SH-SY5Y (cell line): ENCODE data around the gene UACA.

ENCODE experiments used
- GATA2 ChIP-seq: IDR thresholded peaks from 2 replicates; pipeline ENCODE4 v1.6.1; 2011; ENCODE audit warnings: mild to moderate bottlenecking, low read depth, low read length
- GATA3 ChIP-seq: IDR thresholded peaks from 2 replicates; pipeline ENCODE4 v1.6.1; 2011; ENCODE audit warnings: low read depth, mild to moderate bottlenecking, low read length, moderate library complexity

UACA gene

DNA sequence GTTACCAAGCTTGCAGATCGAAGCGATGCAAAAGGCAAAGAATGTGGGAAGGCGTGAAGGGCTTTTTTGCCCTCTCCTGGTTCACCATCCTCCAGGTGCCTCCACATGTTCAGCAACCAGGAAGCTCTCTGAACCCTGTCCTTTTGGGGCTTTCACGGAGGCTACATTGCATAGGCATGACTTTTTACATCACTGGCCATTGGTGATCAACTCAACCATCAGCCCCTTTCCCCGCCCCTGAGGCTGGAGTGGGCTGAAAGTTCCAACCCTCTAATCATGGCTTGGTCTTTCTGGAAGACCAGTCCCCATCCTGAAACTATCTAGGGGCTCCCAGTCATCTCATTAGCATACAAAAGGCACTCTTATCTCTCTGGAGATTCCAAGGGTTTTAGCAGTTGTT lies 52.6 kb downstream of the UACA start:
- TF ChIP-seq GATA2: no peak

DNA sequence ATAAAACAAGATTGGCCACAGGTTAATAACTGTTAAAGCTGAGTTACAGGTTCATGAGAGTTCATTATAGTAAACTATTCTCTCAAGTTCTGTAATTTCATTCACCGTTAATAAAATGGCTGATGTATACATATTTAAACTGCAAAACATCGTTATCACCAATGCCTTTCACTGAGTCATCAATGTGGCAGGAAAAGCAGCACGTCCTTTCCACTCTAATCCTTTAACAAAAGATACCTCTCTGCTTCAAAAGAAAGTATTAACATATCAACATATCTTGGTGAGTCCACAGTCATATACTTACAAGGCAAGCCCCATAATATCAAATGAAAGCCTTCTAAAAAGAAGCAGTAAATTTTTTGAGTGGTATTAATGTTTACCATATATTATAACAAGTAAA lies 54.5 kb downstream of the UACA start:
- no peak for TF ChIP-seq GATA3
- no peak for TF ChIP-seq GATA2

DNA sequence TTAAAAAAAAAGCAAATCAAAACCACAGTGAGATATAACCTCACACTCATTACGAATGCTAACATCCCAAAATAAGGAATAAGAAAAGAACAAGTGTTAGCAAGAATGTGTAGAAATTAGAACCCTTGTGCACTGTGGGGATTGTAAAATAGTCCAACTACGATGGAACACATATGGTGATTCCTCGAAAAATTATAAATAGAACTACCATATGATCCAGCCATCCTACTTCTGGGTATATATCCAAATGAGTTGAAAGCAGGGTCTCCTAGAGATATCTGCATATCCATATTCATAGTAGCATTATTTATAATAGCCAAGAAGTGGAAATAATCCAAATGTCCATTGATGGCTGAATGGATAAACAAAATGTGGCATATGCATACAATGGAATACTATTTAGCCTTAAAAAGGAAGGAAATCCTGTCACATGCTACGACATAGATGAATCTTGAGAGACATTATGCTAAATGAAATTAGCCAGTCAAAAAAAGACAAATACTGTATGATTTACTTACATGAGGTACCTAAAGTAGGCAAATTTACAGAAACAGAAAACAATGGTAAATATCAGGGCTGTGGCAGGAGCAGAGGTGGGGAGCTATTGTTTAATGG lies 55.6 kb downstream of the UACA start:
- TF ChIP-seq GATA3: no peak
- TF ChIP-seq GATA2: no peak

- no peak for TF ChIP-seq GATA2
- no peak for TF ChIP-seq GATA3
Measured at GRCh38 chr15:70704731-70705130, 58.6 kb downstream of the UACA start.

GRCh38 chr15:70704166-70704565 lies 59.2 kb downstream of the UACA start:
- TF ChIP-seq GATA3 (no peak), GATA2 (no peak)

- TF ChIP-seq GATA2 (no peak), GATA3 (no peak)
Measured at GRCh38 chr15:70703096-70703878, 60.1 kb downstream of the UACA start.

- TF ChIP-seq GATA3 (no peak), GATA2 (no peak)
Measured at GRCh38 chr15:70702584-70702983, 60.8 kb downstream of the UACA start.

GRCh38 chr15:70701891-70702568 lies 61.3 kb downstream of the UACA start:
- TF ChIP-seq GATA3 (no peak), GATA2 (no peak)

DNA sequence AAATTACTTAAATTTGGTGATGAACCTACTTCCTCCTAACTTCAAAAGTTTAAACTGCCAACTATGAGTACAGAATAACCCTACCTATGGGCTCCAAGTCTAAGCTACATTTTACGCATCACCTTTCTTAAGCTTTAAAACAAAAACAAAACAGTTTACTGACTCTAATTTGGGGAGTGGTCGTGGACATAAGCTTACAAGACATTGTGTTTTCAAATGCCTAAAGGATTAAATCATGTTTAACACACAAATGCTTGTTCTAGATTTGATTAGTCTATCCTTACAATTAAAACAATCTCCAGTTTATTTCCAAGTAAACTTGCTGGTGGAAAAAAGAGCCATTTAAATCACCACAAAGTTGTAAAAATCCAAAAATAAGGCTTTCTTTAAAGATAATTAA lies 62.2 kb downstream of the UACA start:
- no peak for TF ChIP-seq GATA3
- TF ChIP-seq GATA2: no peak

GRCh38 chr15:70699890-70700289 lies 63.5 kb downstream of the UACA start:
- TF ChIP-seq GATA3: no peak
- no peak for TF ChIP-seq GATA2

DNA sequence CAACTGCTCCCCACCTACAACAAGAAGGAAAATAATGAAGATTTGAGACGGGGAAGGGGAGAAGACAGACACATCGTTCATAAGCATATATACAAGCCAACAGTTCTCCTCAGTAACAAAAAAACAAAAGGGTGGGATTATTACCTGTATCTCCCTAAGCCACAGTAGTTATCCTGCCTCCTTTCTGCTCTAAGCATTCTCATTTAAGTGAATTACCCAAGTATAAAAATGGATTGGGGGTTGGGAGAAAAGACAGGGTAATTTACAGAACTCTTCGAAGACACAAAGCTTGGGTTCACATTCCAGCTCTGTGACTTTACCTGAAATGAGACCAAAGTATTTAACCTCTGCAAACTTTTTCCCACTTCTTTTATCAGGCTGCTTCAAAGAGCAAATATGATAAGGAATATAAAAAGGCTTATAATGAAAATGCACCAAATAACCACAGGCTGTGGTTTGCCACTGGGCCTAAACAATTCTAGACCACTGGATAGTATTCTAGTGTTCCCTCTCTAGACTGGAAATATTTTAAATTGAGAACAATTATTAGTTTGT lies 64.4 kb downstream of the UACA start:
- TF ChIP-seq GATA2: no peak
- no peak for TF ChIP-seq GATA3

DNA sequence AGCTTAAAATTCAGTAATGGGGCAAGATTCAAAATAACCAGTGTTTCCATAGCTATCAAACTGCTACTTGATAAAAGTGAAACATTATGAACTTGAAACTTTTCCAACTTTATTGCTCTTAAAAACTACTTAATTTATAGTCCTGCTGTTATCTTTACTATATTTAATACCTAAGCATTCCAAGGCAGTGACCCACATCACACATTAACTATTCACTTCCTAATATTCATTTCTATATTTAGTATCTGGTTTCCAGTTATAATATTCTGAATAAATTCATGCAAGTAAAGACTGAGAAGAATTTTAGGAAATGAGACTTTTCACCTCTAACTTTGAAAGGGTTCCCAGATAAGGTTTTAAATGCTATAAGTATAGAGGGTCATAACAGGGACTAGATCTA lies 64.9 kb downstream of the UACA start:
- TF ChIP-seq GATA2 (no peak), GATA3 (no peak)

GRCh38 chr15:70690491-70691276 lies 72.7 kb downstream of the UACA start:
- TF ChIP-seq GATA2 (no peak), GATA3 (no peak)

DNA sequence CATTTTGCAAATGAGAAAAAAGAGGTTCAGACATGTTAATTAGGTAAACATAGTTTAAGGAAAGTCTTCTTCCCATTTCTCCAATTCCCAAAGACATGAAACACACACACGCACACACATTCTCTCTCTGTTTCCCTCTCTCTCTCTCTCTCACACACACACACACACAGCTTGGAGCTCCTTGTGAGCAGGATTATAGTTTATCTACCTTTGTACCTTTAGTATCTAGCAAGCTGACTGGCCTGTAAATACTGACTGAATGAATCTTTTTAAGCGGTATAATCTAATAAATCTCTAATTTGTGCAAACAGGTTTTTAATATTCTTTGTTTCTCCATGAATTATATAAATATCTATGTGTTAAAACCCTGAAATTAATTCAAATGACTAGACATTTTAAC lies 73.3 kb downstream of the UACA start:
- TF ChIP-seq GATA3: no peak
- no peak for TF ChIP-seq GATA2
